Vagina (tissue), 2 donors: ENCODE measurements around the gene BAZ2B.

Source experiments
- CTCF ChIP-seq, 3 experiments: fragments of 450-650 bp in 2 of 3; fragments of 200-600 bp in 1 of 3; sonication (generic) in 1 of 3; IDR thresholded peaks; one replicate each; pipeline ENCODE4 v1.5.1; 2017 to 2019; ENCODE audit warnings: antibody characterized with exemption in 3 of 3, mild to moderate bottlenecking in 2 of 3, moderate library complexity in 2 of 3
- POLR2AphosphoS5 ChIP-seq, 2 donors: sonication (generic); formaldehyde crosslinking; IDR thresholded peaks; one replicate each; pipeline ENCODE4 v1.9.0; 2017; ENCODE audit warnings: antibody characterized with exemption in 2 of 2, mild to moderate bottlenecking in 2 of 2, low read depth in 1 of 2; ENCODE audit not compliant: insufficient read depth in 1 of 2

DNA sequence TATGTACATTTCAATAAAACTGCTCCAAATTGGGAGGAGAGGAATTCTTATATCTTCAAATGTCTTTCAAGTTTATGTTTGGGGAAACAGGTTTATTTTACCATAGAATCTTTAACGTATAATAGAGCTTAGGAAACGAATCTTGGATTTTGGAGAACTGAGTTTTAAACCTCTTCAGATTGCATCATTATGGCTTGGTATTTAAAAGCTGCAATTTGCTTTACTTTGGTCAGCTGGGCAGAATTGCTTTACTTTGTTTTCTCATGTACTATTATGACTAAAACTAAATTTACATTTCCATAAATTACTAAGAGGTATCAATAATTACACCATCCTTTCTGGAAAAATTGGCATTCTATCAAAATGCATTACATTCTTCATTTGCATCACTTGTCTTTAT lies 54.6 kb downstream of the BAZ2B start:
- no peak for TF ChIP-seq CTCF (IDR thresholded peaks at IDR 0.05)
- TF ChIP-seq POLR2AphosphoS5 (IDR thresholded peaks at IDR 0.05; ENCODE audit: insufficient read depth in 1 of 2, low read depth in 1 of 2), result no peak
